HG02571 (cell line): ENCODE results near the gene STUB1.

ENCODE experiments used
- ATAC-seq: cut with Tn5 transposase; IDR thresholded peaks from one replicate; pipeline ENCODE4 v1.9.1; 2021; ENCODE audit warnings: mild to moderate bottlenecking, moderate library complexity; ENCODE audit not compliant: unreplicated experiment

STUB1 gene

DNA sequence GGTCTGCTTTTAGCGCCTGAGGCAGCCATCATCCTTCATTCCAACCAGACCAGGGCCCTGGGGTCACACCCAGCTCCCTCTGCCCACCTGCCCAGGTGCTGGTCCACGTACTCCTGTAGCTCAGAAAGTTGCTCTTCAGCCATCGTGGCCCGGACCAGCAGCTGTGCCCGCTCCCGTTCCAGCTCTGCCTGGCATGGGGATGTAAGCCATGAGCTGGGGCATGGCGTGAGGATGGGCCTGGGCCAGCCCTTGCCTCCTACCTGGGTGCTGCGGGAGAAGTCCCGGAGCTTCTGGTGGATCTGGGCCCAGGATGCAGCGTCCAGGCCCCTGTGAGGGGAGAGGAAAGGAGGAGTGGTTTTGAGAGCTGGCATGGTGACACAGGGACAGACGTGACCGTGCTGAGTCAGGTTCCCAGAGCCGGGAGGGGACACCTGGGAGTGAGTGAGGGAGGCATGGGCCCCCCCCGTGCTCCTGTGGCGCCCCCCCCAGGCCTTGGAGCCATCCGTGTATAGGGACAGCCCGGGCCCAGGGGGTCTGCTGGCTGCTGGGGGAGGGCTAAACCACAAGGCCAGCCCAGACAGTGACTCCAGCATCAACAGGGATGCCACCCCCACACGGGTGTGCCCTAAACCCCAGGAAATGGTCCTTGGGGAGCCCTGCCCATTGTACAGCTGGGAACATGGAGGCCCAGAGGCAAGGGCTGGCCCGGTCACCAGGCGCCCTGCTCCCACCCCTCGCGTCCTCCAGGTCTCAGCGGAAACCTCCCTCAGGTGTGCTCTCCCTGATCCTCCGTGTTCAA lies 42.8 kb downstream of the STUB1 start:
- ATAC-seq, result no peak

DNA sequence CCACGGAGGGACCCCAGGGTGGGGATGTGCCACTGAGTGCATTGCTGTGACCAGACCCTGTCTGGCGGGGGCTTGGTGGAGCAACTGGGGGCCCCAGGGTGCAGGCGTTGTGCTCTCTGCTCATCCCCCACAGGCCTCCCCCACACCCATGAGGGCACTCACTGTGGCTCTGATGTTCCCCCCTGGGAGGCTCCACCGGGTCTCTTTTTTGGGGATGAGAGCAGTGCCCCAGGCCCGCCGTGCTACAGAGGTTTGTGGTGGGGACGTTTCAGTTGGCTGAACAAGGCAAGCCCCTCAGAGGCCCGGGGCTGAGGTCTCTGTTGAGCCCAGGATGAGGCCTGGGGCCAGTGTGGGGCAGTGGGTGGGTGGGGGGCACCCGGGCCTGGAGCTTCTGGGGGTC lies 43.5 kb downstream of the STUB1 start:
- no peak for ATAC-seq

- no peak for ATAC-seq
Observed at GRCh38 chr16:724188-725040, 44.2 kb downstream of the STUB1 start.

- no peak for ATAC-seq
Observed at GRCh38 chr16:725041-725376, 44.8 kb downstream of the STUB1 start.

GRCh38 chr16:725463-726187 lies 45.4 kb downstream of the STUB1 start:
- no peak for ATAC-seq

GRCh38 chr16:726188-726437 lies 45.9 kb downstream of the STUB1 start:
- no peak for ATAC-seq

GRCh38 chr16:726438-727290 lies 46.5 kb downstream of the STUB1 start, which contains the start of the genes CCDC78 and HAGHL:
Gene CCDC78, minus strand, starts transcription at chr16:726443. Its CDS starts 76 bp downstream, at chr16:726367.
Gene HAGHL, plus strand, starts transcription at chr16:727106. Its CDS starts 404 bp downstream, at chr16:727510.
- no peak for ATAC-seq

DNA sequence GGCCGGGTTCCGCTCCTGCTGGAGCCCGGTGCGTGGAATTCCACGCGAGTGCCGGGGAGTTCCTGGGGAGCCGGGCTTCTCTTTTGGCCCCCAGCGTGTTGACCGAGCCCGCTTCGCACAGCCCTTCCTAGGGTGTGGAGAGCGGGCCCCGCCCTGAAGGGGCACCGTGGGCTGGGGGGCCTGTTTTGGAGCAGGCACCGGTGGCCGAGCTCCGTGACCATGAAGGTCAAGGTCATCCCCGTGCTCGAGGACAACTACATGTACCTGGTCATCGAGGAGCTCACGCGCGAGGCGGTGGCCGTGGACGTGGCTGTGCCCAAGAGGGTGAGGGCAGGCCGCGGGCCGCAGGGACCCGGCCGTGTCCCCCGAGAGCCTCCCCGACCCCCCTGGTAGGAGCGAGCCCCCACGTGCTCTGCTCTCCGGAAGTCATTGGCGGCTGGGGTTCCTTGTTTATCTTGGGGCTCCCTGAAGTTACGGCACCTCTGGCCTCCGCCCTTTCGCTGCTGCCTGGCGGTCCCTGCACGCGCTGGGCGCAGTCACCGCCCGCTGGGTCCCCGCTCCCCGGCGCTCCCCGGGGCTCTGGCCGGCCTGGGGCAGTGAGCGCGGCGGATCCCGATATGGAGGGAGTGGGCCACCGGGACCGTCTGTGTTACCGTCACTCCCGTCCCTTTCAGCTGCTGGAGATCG lies 47.2 kb downstream of the STUB1 start:
- ATAC-seq, result no peak

DNA sequence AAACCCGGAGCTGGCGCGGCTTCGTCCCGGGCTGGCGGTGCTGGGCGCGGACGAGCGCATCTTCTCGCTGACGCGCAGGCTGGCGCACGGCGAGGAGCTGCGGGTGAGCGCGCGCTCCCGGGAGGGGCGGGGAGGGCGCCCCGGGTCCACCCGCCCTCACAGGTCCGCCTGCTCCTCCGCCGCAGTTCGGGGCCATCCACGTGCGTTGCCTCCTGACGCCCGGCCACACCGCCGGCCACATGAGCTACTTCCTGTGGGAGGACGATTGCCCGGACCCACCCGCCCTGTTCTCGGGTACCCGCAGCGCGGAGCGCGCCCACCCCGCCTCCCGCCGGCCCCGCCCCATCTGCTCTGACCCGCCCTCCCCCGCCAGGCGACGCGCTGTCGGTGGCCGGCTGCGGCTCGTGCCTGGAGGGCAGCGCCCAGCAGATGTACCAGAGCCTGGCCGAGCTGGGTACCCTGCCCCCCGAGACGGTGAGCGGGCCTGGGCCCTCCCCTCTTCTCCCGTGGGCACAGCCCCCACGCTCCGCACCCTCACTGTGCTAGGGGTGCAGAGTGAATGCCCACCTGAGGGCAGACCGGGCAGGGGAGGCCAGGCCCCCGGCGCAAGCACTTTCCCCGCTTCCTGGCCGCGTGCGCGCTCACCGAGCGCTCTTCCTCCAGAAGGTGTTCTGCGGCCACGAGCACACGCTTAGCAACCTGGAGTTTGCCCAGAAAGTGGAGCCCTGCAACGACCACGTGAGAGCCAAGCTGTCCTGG lies 48.1 kb downstream of the STUB1 start:
- no peak for ATAC-seq

- no peak for ATAC-seq
Observed at GRCh38 chr16:728890-729744, 48.9 kb downstream of the STUB1 start.

DNA sequence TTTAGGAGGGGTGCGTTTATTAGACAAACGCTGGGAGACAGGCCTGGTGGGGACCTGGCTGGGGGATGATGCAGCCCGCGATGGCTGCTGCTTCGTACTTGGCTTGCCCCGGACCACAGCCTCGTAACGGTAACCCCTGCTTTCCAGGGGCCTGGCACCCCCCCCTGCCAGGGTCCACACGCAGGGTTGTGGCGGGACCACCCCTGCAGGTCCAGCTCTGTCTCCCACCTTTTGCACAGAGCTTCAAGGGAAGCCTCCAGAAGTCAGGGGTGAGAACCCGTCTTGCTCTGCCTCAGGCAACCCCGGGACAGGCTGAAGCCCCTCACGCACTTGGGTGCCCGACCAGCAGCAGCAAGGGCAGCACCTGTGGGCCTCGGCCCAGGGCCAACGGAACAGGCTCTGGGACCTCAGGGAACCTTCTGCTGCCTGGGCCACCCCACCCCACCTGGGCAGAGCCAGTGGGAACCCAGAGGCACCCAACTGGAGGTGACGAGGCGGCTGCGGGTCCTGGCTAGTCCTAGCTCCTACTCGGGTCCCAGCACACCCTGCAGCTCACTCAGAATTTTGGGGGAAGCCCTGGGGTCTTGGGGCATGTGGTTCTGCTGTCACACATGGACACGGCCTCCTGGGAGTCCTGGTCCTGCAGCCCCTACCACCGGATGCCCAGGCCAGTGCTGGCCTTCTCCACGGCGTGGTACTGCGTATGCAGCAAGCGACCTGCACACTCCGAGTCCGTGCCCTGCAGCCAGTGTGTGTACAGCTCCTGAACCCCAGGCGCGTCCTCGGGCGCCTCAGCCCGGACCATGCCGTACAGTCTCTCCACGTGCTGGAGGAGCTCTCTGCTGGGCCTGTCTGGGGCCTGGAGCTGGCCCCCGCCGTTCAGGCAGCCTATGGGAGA lies 49.8 kb downstream of the STUB1 start:
- ATAC-seq, result no peak

- no peak for ATAC-seq
Observed at GRCh38 chr16:730666-731509, 50.7 kb downstream of the STUB1 start.

DNA sequence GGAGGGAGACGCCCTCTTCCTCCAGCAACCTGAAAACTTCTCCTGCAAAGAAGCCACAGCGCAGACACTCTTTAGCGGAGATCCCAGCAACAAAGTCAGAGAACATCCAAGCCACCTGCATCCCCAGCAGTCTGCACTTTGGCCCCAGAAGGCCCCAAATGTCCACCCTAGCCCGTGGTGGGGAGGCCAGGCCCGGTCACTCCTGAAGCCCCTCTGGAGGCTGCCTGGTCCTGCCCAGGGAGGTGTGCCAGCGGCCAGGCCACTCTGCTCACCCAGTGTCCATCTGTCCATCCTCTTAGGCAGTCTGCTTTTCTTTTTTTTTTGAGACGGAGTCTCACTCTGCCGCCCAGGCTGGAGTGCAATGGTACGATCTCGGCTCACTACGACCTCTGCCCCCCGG lies 52.1 kb downstream of the STUB1 start:
- ATAC-seq, result no peak
